ENCODE measurements around the gene GNAQ.

Gene GNAQ

GRCh38 chr9:77753180-77753579 is 278.4 kb downstream of the GNAQ start:
- no peaks in the 10 kb centered on the region for H3K4me1 ChIP-seq
- no peak for TF ChIP-seq CTCF (IDR thresholded peaks at IDR 0.05)
- no peaks in the 10 kb centered on the region for H3K27me3 ChIP-seq (ENCODE audit: control insufficient read depth, insufficient read depth, low read length)
- no peak overlapping the region for H3K4me3 ChIP-seq (ENCODE audit: low read depth, low read length)
- H2AFZ ChIP-seq = no peak overlapping the region
- H3K36me3 ChIP-seq (ENCODE audit: control insufficient read depth, insufficient read depth, low read length) = no peaks in the 10 kb centered on the region
- H3K9me3 ChIP-seq (ENCODE audit: control insufficient read depth, low read length) = no peaks in the 10 kb centered on the region
- no peak overlapping the region for H3K4me2 ChIP-seq (ENCODE audit: low read length)
- no peaks in the 10 kb centered on the region for H3K79me2 ChIP-seq
- no peak overlapping the region for H3K9ac ChIP-seq
- no peak overlapping the region for H3K27ac ChIP-seq

GRCh38 chr9:77752554-77752953 is 279.1 kb downstream of the GNAQ start:
- TF ChIP-seq CTCF (IDR thresholded peaks at IDR 0.05) = no peak
- no peaks in the 10 kb centered on the region for H3K4me1 ChIP-seq
- no peak overlapping the region for H2AFZ ChIP-seq
- no peak overlapping the region for H3K27ac ChIP-seq
- H3K36me3 ChIP-seq (ENCODE audit: control insufficient read depth, insufficient read depth, low read length) = no peaks in the 10 kb centered on the region
- no peak overlapping the region for H3K4me2 ChIP-seq (ENCODE audit: low read length)
- no peak overlapping the region for H3K9ac ChIP-seq
- H3K79me2 ChIP-seq = no peaks in the 10 kb centered on the region
- H3K9me3 ChIP-seq (ENCODE audit: control insufficient read depth, low read length) = no peaks in the 10 kb centered on the region
- H3K4me3 ChIP-seq (ENCODE audit: low read depth, low read length) = no peak overlapping the region
- no peaks in the 10 kb centered on the region for H3K27me3 ChIP-seq (ENCODE audit: control insufficient read depth, insufficient read depth, low read length)

- peak; percentile 29 for TF ChIP-seq CTCF (IDR thresholded peaks at IDR 0.05)
- no peaks in the 10 kb centered on the region for H3K9me3 ChIP-seq (ENCODE audit: control insufficient read depth, low read length)
- H3K79me2 ChIP-seq = no peaks in the 10 kb centered on the region
- H3K36me3 ChIP-seq (ENCODE audit: control insufficient read depth, insufficient read depth, low read length) = no peaks in the 10 kb centered on the region
- H3K4me2 ChIP-seq (ENCODE audit: low read length) = no peak overlapping the region
- no peak overlapping the region for H3K9ac ChIP-seq
- H3K27ac ChIP-seq = no peak overlapping the region
- no peak overlapping the region for H3K4me3 ChIP-seq (ENCODE audit: low read depth, low read length)
- H3K4me1 ChIP-seq = no peaks in the 10 kb centered on the region
- H3K27me3 ChIP-seq (ENCODE audit: control insufficient read depth, insufficient read depth, low read length) = no peaks in the 10 kb centered on the region
- no peak overlapping the region for H2AFZ ChIP-seq
These were observed 280.1 kb downstream of the GNAQ start for GRCh38 chr9:77751341-77752091.

- H3K79me2 ChIP-seq = no peaks in the 10 kb centered on the region
- H3K36me3 ChIP-seq (ENCODE audit: control insufficient read depth, insufficient read depth, low read length) = no peaks in the 10 kb centered on the region
- H2AFZ ChIP-seq = no peak overlapping the region
- no peaks in the 10 kb centered on the region for H3K27me3 ChIP-seq (ENCODE audit: control insufficient read depth, insufficient read depth, low read length)
- no peak overlapping the region for H3K9ac ChIP-seq
- no peak overlapping the region for H3K27ac ChIP-seq
- no peak overlapping the region for H3K4me2 ChIP-seq (ENCODE audit: low read length)
- no peaks in the 10 kb centered on the region for H3K9me3 ChIP-seq (ENCODE audit: control insufficient read depth, low read length)
- H3K4me3 ChIP-seq (ENCODE audit: low read depth, low read length) = no peak overlapping the region
- no peak for TF ChIP-seq CTCF (IDR thresholded peaks at IDR 0.05)
- no peaks in the 10 kb centered on the region for H3K4me1 ChIP-seq
These were observed 280.6 kb downstream of the GNAQ start for GRCh38 chr9:77750981-77751340.

- no peak overlapping the region for H2AFZ ChIP-seq
- TF ChIP-seq CTCF (IDR thresholded peaks at IDR 0.05) = no peak
- no peaks in the 10 kb centered on the region for H3K36me3 ChIP-seq (ENCODE audit: control insufficient read depth, insufficient read depth, low read length)
- no peak overlapping the region for H3K4me2 ChIP-seq (ENCODE audit: low read length)
- no peaks in the 10 kb centered on the region for H3K9me3 ChIP-seq (ENCODE audit: control insufficient read depth, low read length)
- H3K4me1 ChIP-seq = no peaks in the 10 kb centered on the region
- no peaks in the 10 kb centered on the region for H3K79me2 ChIP-seq
- no peak overlapping the region for H3K4me3 ChIP-seq (ENCODE audit: low read depth, low read length)
- no peak overlapping the region for H3K27ac ChIP-seq
- no peaks in the 10 kb centered on the region for H3K27me3 ChIP-seq (ENCODE audit: control insufficient read depth, insufficient read depth, low read length)
- H3K9ac ChIP-seq = no peak overlapping the region
These were observed 281.3 kb downstream of the GNAQ start for GRCh38 chr9:77750284-77750683.
